Loucy (cell line): ENCODE measurements around the gene NECTIN4.

ENCODE experiments used
- CTCF ChIP-seq: fragments of 200-600 bp; sonication (generic); conservative IDR thresholded peaks from 2 replicates; pipeline ENCODE4 v1.5.1; 2014; ENCODE audit warnings: mild to moderate bottlenecking, antibody characterized with exemption, low read length
- EZH2phosphoT487 ChIP-seq: fragments of 200-600 bp; IDR thresholded peaks from 2 replicates; pipeline ENCODE4 v1.6.1; 2018; ENCODE audit warnings: antibody characterized with exemption, mild to moderate bottlenecking, moderate library complexity, borderline replicate concordance

- no peak for TF ChIP-seq EZH2phosphoT487
- no peak for TF ChIP-seq CTCF
Measured at GRCh38 chr1:161021970-161022353, 67.4 kb downstream of the NECTIN4 start.
